ENCODE measurements around the gene AR.

- TF ChIP-seq RAD21 (IDR thresholded peaks at IDR 0.05; ENCODE audit: low read length), result no peak
- TF ChIP-seq CTCF (conservative IDR thresholded peaks at IDR 0.05; ENCODE audit: low read depth, low read length), result no peak
- no peak for TF ChIP-seq POLR2A (IDR thresholded peaks at IDR 0.05; ENCODE audit: low read depth, low read length)
- TF ChIP-seq NFE2L2 (IDR thresholded peaks at IDR 0.05; ENCODE audit: low read depth, low read length), result no peak
- TF ChIP-seq MXI1 (IDR thresholded peaks at IDR 0.05; ENCODE audit: borderline replicate concordance, low read depth, low read length), result no peak
- no peak for TF ChIP-seq SMC3 (IDR thresholded peaks at IDR 0.05; ENCODE audit: low read depth, low read length)
- TF ChIP-seq MAZ (IDR thresholded peaks at IDR 0.05; ENCODE audit: borderline replicate concordance, low read depth, low read length), result no peak
- no peak for TF ChIP-seq RFX5 (IDR thresholded peaks at IDR 0.05; ENCODE audit: low read depth, low read length)
Observed at GRCh38 chrX:67523002-67523681, 20.7 kb upstream of the AR start.

All from IMR-90 (cell line).